Endothelial cell (in vitro differentiated cells): ENCODE results near the gene POU2F1. TPM values are rescaled to one million over a fixed set of nuclear protein-coding genes. Genes with fewer than 3 reads are reported as not detected.

ENCODE experiments used
- DNase-seq: peaks from one replicate; pipeline ENCODE4 v3.0.0; 2021; ENCODE audit warnings: low spot score
- H3K27ac Mint-ChIP-seq: one replicate; pipeline ENCODE4 v1.8.0; 2021; ENCODE audit warnings: mixed read lengths, inconsistent platforms; ENCODE audit not compliant: unreplicated experiment
- H3K27me3 Mint-ChIP-seq: one replicate; pipeline ENCODE4 v1.8.0; 2021; ENCODE audit warnings: mild to moderate bottlenecking, moderate library complexity, mixed read lengths, inconsistent platforms; ENCODE audit not compliant: unreplicated experiment
- H3K36me3 Mint-ChIP-seq: one replicate; pipeline ENCODE4 v1.8.0; 2021; ENCODE audit warnings: mild to moderate bottlenecking, low read depth, mixed read lengths, inconsistent platforms; ENCODE audit not compliant: unreplicated experiment
- H3K4me1 Mint-ChIP-seq: one replicate; pipeline ENCODE4 v1.8.0; 2021; ENCODE audit warnings: mild to moderate bottlenecking, mixed read lengths, inconsistent platforms; ENCODE audit not compliant: unreplicated experiment
- H3K4me3 Mint-ChIP-seq: one replicate; pipeline ENCODE4 v1.8.0; 2021; ENCODE audit warnings: mild to moderate bottlenecking, mixed read lengths, inconsistent platforms; ENCODE audit not compliant: unreplicated experiment
- H3K9me3 Mint-ChIP-seq: one replicate; pipeline ENCODE4 v1.8.0; 2021; ENCODE audit warnings: mixed read lengths, inconsistent platforms; ENCODE audit not compliant: unreplicated experiment
- total RNA-seq: library from RNA; stranded (reverse); fragmentation: NEBNext Ultra II Directional; extraction: Animal tissue kit (Norgen Biotek cat#: 25700); gene quantifications from one replicate; pipeline ENCODE4 v1.2.1, GENCODE V29; 2021; ENCODE audit not compliant: unreplicated experiment
- TF ChIP-seq, protein P1 (sequence below): fragments of 200-600 bp; sonication (generic); IDR thresholded peaks from one replicate; pipeline ENCODE4 v1.5.0; 2021; ENCODE audit warnings: antibody characterized with exemption; ENCODE audit not compliant: unreplicated experiment

Gene POU2F1
- total RNA-seq, 1 donor from 2014 or later = 24.5 TPM

DNA sequence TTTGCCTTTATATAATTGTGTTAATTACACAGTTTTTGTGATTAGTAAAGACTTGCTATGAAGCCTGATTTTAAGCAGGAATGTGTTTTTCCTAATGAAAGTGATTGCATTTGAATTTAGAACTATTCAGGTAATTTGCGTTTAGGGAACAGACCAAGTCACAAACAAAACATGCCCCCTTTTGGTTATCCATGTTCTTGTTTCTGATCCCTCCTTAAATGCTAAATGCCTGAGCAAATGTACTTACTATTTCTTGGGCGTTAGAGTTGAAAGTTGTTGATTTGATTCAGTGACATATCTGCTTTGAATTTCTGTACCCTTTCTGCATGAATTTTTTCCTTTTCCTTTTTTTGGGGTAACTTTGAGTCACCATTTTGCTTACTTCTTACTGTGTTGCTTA, 5.2 kb downstream of the POU2F1 start:
- Mint-ChIP-seq H3K27ac (no peak overlapping the region), H3K4me1 (peaks cover 34% of the 10 kb centered on the region), H3K4me3 (no peak overlapping the region), H3K36me3 (peaks cover 8% of the 10 kb centered on the region), H3K9me3 (peaks cover 4% of the 10 kb centered on the region), H3K27me3 (peaks cover 7% of the 10 kb centered on the region)
- TF ChIP-seq, protein P1, sequence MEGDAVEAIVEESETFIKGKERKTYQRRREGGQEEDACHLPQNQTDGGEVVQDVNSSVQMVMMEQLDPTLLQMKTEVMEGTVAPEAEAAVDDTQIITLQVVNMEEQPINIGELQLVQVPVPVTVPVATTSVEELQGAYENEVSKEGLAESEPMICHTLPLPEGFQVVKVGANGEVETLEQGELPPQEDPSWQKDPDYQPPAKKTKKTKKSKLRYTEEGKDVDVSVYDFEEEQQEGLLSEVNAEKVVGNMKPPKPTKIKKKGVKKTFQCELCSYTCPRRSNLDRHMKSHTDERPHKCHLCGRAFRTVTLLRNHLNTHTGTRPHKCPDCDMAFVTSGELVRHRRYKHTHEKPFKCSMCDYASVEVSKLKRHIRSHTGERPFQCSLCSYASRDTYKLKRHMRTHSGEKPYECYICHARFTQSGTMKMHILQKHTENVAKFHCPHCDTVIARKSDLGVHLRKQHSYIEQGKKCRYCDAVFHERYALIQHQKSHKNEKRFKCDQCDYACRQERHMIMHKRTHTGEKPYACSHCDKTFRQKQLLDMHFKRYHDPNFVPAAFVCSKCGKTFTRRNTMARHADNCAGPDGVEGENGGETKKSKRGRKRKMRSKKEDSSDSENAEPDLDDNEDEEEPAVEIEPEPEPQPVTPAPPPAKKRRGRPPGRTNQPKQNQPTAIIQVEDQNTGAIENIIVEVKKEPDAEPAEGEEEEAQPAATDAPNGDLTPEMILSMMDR = no peak
- DNase-seq = no peak

DNA sequence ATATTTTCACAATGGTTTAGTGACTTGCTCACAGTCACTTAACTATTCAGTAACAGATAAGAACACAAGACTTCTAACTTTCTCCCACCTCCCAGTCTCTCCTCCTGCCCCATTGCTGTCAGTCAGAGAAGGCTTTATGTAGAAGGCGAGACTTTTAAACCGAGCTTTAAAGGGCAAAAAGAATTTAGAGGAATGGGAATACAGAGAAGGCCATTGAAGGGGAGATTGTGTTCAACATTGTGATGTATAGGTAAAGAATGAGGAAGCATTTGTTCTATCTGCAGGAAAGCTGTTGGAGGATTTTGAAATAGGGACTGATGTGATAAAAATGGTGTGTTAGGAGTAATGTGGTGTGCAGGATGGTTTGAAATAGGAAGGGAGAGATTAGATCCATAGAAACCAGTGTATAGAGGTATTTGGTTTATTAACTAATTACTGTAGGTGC, 7.3 kb downstream of the POU2F1 start:
- Mint-ChIP-seq H3K27ac (no peak overlapping the region), H3K4me3 (no peak overlapping the region), H3K4me1 (peaks cover 27% of the 10 kb centered on the region), H3K27me3 (no peaks in the 10 kb centered on the region), H3K36me3 (no peaks in the 10 kb centered on the region), H3K9me3 (no peaks in the 10 kb centered on the region)
- TF ChIP-seq, protein P1 = no peak
- DNase-seq = no peak

DNA sequence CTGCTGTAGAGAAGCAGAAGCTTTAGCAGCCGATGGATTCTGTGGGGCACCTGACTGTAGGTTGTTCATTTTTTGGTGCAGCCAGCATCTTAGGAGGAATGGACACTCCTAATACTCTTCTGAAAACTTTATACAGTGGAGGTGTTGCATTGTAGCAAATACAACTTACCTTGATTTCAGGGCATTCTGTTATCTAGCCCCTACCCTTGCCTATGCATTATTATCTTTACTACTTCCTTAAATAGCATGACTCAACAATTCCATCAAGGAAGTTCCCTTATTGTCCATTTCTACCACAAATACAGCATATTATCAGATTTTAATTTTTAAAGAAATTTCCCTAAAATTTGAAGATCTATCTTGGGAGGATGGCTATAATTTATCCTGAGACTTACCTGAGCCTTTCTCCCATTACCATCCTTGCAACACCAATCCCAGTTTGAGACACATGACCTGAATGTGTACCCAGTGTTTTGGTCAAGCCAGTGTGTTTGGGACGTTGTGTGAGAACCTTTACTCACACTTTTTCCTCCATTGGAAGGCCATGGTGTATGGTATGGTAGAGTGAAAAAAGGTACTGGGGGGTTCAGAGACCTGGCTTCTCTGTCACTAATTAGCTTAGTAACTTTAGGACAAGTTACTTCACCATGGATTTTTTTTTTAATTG, 9.2 kb downstream of the POU2F1 start:
- no peaks in the 10 kb centered on the region for H3K27me3 Mint-ChIP-seq
- no peak overlapping the region for H3K4me3 Mint-ChIP-seq
- TF ChIP-seq, protein P1 = no peak
- DNase-seq = no peak
- H3K36me3 Mint-ChIP-seq = no peaks in the 10 kb centered on the region
- peaks cover 22% of the 10 kb centered on the region for H3K4me1 Mint-ChIP-seq
- H3K27ac Mint-ChIP-seq = no peak overlapping the region
- no peaks in the 10 kb centered on the region for H3K9me3 Mint-ChIP-seq

DNA sequence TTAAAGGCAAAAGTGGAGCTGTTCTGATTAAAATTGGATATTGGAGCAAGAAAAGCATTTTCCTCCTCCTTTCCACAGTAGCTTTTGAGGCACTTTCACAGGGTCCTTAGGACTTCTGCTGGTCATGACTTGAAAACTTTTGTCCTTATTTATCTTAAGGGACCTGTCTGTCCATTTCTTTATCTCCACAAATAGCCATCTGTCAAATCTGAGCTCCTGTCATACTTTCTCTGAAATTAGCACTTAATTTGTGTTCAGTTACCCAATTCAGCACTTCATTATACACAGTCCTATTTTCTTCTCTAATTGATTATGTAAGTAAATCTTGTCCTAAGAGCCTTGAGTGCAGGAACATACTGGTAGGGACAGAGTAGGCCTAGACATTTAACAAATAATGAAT, 9.8 kb downstream of the POU2F1 start:
- Mint-ChIP-seq H3K36me3 (no peaks in the 10 kb centered on the region), H3K27ac (no peak overlapping the region), H3K27me3 (no peaks in the 10 kb centered on the region), H3K4me3 (no peak overlapping the region), H3K4me1 (peaks cover 16% of the 10 kb centered on the region), H3K9me3 (no peaks in the 10 kb centered on the region)
- no peak for DNase-seq
- TF ChIP-seq, protein P1 = no peak

DNA sequence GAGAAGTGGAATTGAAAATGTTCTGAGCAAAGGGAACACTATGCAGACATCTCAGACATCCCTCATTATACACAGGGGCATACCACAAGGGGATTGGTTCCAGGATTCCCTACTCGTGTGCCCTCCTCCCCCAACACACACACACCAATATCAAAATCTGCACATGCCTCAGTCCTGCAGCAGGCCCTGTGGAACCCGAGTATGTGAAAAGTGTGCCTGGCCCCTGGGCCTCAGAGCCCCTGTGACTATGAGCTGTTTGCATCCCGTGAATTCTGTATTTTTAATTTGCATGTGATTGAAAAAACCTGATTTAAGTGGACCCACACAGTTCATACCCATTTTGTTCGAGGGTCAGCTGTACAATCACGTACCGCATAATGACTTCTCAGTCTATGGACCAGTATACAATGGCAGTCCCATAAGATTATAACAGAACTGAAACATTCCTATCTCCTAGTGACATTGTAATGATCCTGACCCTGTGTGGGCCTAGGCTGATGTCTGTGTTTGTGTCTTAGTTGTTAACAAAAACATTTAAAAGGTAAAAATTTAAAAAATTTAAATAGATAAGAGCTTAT, 11.3 kb downstream of the POU2F1 start:
- H3K27me3 Mint-ChIP-seq = no peaks in the 10 kb centered on the region
- H3K36me3 Mint-ChIP-seq = no peaks in the 10 kb centered on the region
- H3K4me1 Mint-ChIP-seq = peaks cover 11% of the 10 kb centered on the region
- DNase-seq = no peak
- H3K27ac Mint-ChIP-seq = no peak overlapping the region
- no peak overlapping the region for H3K4me3 Mint-ChIP-seq
- TF ChIP-seq, protein P1 = no peak
- H3K9me3 Mint-ChIP-seq = no peaks in the 10 kb centered on the region
